ENCODE results near the gene MIS12.

DNA sequence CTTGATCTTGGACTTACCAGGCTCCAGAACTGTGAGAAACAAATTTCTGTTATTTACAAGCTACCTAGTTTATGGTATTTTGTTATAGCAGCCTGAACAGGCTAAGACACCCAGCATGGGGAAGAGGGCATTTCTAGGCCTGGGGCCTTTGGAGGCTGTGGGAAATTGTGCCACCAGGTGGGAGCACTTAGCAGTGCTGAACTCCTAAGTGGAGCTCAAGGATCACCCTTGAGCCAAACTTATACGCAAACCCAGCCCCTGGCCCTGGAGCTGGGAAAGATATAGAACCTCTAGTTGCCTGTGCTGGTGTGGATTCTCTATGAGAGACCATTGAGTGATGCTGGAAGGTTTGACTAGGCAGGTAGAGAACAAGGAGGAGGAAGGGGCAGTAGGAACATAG, 36.1 kb downstream of the MIS12 start:
- TF ChIP-seq, protein P1, sequence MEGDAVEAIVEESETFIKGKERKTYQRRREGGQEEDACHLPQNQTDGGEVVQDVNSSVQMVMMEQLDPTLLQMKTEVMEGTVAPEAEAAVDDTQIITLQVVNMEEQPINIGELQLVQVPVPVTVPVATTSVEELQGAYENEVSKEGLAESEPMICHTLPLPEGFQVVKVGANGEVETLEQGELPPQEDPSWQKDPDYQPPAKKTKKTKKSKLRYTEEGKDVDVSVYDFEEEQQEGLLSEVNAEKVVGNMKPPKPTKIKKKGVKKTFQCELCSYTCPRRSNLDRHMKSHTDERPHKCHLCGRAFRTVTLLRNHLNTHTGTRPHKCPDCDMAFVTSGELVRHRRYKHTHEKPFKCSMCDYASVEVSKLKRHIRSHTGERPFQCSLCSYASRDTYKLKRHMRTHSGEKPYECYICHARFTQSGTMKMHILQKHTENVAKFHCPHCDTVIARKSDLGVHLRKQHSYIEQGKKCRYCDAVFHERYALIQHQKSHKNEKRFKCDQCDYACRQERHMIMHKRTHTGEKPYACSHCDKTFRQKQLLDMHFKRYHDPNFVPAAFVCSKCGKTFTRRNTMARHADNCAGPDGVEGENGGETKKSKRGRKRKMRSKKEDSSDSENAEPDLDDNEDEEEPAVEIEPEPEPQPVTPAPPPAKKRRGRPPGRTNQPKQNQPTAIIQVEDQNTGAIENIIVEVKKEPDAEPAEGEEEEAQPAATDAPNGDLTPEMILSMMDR (IDR thresholded peaks at IDR 0.05) = no peak
- TF ChIP-seq POLR2A (IDR thresholded peaks at IDR 0.05) = no peak
